ENCODE results near the gene TAS2R31. TPM values are rescaled to one million over a fixed set of nuclear protein-coding genes. Genes with fewer than 3 reads are reported as not detected.

The TAS2R31 gene
- total and polyA plus RNA-seq, 2 donors (not counting 1 experiment from before 2014, with no cell fraction given), result 0.86 to 5.7 TPM

GRCh38 chr12:11070999-11071398 is 39.8 kb upstream of the TAS2R31 start:
- H3K4me3 Mint-ChIP-seq, result no peak overlapping the region
- no peak overlapping the region for H3K4me2 ChIP-seq (replicated peaks; ENCODE audit: low read depth, low read length, poor library complexity, severe bottlenecking)
- no peak for ATAC-seq (ENCODE audit: low read depth)

DNA sequence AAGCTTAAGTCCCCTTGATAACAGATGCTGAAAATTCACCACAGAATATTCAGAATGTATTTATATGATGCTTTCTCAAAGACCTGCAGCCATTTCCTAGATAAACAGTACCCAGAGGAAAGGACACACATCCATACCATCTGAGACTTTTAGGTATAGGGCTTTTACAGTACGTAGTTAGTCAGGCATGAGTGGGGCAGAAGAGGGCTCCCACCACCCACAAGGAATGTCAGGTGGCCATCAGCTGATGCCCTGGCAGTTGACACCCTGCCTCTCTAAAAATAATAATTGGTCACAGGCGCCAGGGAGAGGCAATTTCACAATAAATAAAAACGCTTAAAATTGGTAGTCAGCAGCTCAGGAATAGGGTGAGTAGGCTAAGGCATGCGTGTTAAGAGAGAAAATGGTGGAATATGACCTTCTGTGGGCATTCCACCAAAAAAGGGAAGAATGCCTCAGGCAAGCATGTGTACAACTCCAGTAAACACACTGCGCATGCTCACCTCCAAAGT is 38.7 kb upstream of the TAS2R31 start:
- intact Hi-C loops (cut with micrococcal nuclease), result loop anchor here (1.0 kb wide), 1 partner anchor 56 kb away; no protein-coding TSS in a partner anchor
- H3K9me3 ChIP-seq (ENCODE audit: control extremely low read depth in 1 of 3, control insufficient read depth in 2 of 3, insufficient read depth in 1 of 3, low read length in 2 of 3), result no peaks in the 10 kb centered on the region
- peaks cover 22% of the 10 kb centered on the region for H3K4me1 Mint-ChIP-seq
- no peak overlapping the region for H3K27ac Mint-ChIP-seq
- ATAC-seq (ENCODE audit: low read depth), result no peak
- peaks cover 14% of the 10 kb centered on the region for H3K79me2 ChIP-seq (ENCODE audit: control insufficient read depth, insufficient read depth, low read length)
- POLR2A ChIA-PET, result no interaction called here
- peaks cover 0 to 4% of the 10 kb centered on the region in 2 donors for H3K4me1 ChIP-seq (ENCODE audit: control insufficient read depth in 2 of 2, insufficient read depth in 2 of 2, low read length in 2 of 2)
- peaks cover 12% of the 10 kb centered on the region for H4K20me1 ChIP-seq (ENCODE audit: control insufficient read depth, insufficient read depth, low read length, poor library complexity, severe bottlenecking)
- H2AFZ ChIP-seq (ENCODE audit: insufficient read depth, low read depth, low read length, poor library complexity, severe bottlenecking), result no peak overlapping the region
- H3K27ac ChIP-seq (ENCODE audit: low read length in 2 of 2), result no peak overlapping the region
- H3K9ac ChIP-seq (ENCODE audit: low read length), result no peak overlapping the region
- WGBS (ENCODE audit: insufficient coverage), result 100% methylated on average over 2 of the region's 5 CpGs
- H3K4me3 ChIP-seq (ENCODE audit: control extremely low read depth in 1 of 5, extremely low read depth in 1 of 5, insufficient read depth in 1 of 5, low read depth in 2 of 5, low read length in 4 of 5), result no peak overlapping the region
- H3K9me3 Mint-ChIP-seq (ENCODE audit: insufficient read depth), result peaks cover 5% of the 10 kb centered on the region
- no peak for DNase-seq
- H3K27me3 ChIP-seq (replicated peaks in 1 of 4; ENCODE audit: control extremely low read depth in 1 of 4, control insufficient read depth in 3 of 4, insufficient read depth in 4 of 4, low read length in 3 of 4), result no peaks in the 10 kb centered on the region
- no peak overlapping the region for H3K4me2 ChIP-seq (replicated peaks; ENCODE audit: low read depth, low read length, poor library complexity, severe bottlenecking)
- CTCF ChIA-PET, result interaction anchor here (0.8 to 1.4 kb wide), 2 partner anchors 8 to 16 kb away, joined by 3 to 4 read pairs; no protein-coding TSS in a partner anchor
- H3K4me3 Mint-ChIP-seq, result no peak overlapping the region
- H3K27me3 Mint-ChIP-seq, result no peaks in the 10 kb centered on the region
- TF ChIP-seq, protein P1, sequence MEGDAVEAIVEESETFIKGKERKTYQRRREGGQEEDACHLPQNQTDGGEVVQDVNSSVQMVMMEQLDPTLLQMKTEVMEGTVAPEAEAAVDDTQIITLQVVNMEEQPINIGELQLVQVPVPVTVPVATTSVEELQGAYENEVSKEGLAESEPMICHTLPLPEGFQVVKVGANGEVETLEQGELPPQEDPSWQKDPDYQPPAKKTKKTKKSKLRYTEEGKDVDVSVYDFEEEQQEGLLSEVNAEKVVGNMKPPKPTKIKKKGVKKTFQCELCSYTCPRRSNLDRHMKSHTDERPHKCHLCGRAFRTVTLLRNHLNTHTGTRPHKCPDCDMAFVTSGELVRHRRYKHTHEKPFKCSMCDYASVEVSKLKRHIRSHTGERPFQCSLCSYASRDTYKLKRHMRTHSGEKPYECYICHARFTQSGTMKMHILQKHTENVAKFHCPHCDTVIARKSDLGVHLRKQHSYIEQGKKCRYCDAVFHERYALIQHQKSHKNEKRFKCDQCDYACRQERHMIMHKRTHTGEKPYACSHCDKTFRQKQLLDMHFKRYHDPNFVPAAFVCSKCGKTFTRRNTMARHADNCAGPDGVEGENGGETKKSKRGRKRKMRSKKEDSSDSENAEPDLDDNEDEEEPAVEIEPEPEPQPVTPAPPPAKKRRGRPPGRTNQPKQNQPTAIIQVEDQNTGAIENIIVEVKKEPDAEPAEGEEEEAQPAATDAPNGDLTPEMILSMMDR (IDR thresholded peaks at IDR 0.05), result no peak
- TF ChIP-seq EZH2 (IDR thresholded peaks at IDR 0.05; ENCODE audit: borderline replicate concordance, insufficient read depth, low read depth, low read length, poor library complexity, severe bottlenecking), result no peak
- no peaks in the 10 kb centered on the region for H3K36me3 ChIP-seq (replicated peaks in 1 of 2; ENCODE audit: control extremely low read depth in 1 of 2, control insufficient read depth in 1 of 2, extremely low read depth in 1 of 2, insufficient read depth in 2 of 2, low read length in 1 of 2)

More at GRCh38 chr12:11070999-11071398, 39.8 kb upstream of the TAS2R31 start:
- Histone ChIP-seq H3K79me2 (ENCODE audit: control insufficient read depth, insufficient read depth, low read length) (peaks cover 18% of the 10 kb centered on the region), H3K27ac (ENCODE audit: low read length in 2 of 2) (no peak overlapping the region), H3K9me3 (ENCODE audit: control extremely low read depth in 1 of 3, control insufficient read depth in 2 of 3, insufficient read depth in 1 of 3, low read length in 2 of 3) (no peaks in the 10 kb centered on the region), H4K20me1 (ENCODE audit: control insufficient read depth, insufficient read depth, low read length, poor library complexity, severe bottlenecking) (peaks cover 12% of the 10 kb centered on the region), H3K36me3 (replicated peaks in 1 of 2; ENCODE audit: control extremely low read depth in 1 of 2, control insufficient read depth in 1 of 2, extremely low read depth in 1 of 2, insufficient read depth in 2 of 2, low read length in 1 of 2) (no peaks in the 10 kb centered on the region), H3K4me3 (ENCODE audit: control extremely low read depth in 1 of 5, extremely low read depth in 1 of 5, insufficient read depth in 1 of 5, low read depth in 2 of 5, low read length in 4 of 5) (no peak overlapping the region), H3K4me1 (ENCODE audit: control insufficient read depth in 2 of 2, insufficient read depth in 2 of 2, low read length in 2 of 2) (peaks cover 0 to 4% of the 10 kb centered on the region in 2 donors), H3K9ac (ENCODE audit: low read length) (no peak overlapping the region), H2AFZ (ENCODE audit: insufficient read depth, low read depth, low read length, poor library complexity, severe bottlenecking) (no peak overlapping the region), H3K27me3 (replicated peaks in 1 of 4; ENCODE audit: control extremely low read depth in 1 of 4, control insufficient read depth in 3 of 4, insufficient read depth in 4 of 4, low read length in 3 of 4) (no peaks in the 10 kb centered on the region)
- POLR2A ChIA-PET, result no interaction called here
- TF ChIP-seq EZH2 (IDR thresholded peaks at IDR 0.05; ENCODE audit: borderline replicate concordance, insufficient read depth, low read depth, low read length, poor library complexity, severe bottlenecking), result no peak
- TF ChIP-seq, protein P1 (IDR thresholded peaks at IDR 0.05), result no peak
- H3K9me3 Mint-ChIP-seq (ENCODE audit: insufficient read depth), result peaks cover 2% of the 10 kb centered on the region
- peaks cover 22% of the 10 kb centered on the region for H3K4me1 Mint-ChIP-seq
- no peak for DNase-seq
- no peak overlapping the region for H3K27ac Mint-ChIP-seq
- intact Hi-C loops (cut with micrococcal nuclease), result no loop called here
- CTCF ChIA-PET, result no interaction called here
- no peaks in the 10 kb centered on the region for H3K27me3 Mint-ChIP-seq
- no CpG with 5 or more reads among the region's 1 CpG for WGBS (ENCODE audit: insufficient coverage)

All from B cell (primary cell).